ENCODE measurements around the gene NEK8. TPM values are rescaled to one million over a fixed set of nuclear protein-coding genes. Genes with fewer than 3 reads are reported as not detected.

NEK8 gene
- polyA plus RNA-seq, 1 donor from 2014 or later = 1.5 TPM

DNA sequence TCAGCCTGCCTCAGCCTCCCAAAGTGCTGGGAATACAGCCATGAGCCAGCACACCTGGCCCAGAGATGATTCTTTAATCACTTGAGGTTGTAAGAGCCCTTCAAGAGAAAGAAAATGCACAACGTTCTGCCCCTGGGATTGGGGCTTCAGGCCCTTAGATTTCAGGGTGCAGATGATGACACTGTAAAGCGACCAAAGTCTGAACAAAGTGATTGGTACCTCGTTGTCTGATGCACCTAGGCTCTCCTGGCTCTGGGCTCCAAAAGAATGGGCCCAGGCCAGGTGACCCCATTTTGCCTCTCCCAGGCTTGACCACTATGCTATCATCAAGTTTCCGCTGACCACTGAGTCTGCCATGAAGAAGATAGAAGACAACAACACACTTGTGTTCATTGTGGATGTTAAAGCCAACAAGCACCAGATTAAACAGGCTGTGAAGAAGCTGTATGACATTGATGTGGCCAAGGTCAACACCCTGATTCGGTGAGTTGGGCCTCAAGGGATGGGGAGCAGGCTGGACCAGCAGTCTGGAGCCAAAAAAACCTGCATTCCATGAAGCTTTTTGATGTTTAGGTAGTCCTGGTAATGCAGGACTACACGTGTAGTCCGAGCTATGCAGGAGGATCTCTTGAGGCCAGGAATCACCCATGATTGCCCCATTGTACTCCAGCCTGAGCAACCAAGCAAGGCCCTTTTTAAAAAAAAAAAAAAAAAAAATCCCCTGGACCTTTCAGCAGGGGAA lies 6.0 kb upstream of the NEK8 start:
- Histone ChIP-seq H3K36me3 (ENCODE audit: insufficient read depth, low read length) (no peaks in the 10 kb centered on the region), H3K9me2 (ENCODE audit: insufficient read depth, low read length) (no peaks in the 10 kb centered on the region), H4K20me1 (ENCODE audit: insufficient read depth) (no peaks in the 10 kb centered on the region), H3K79me2 (replicated peaks; ENCODE audit: insufficient read depth, low read length) (peaks cover 17% of the 10 kb centered on the region), H3K27me3 (ENCODE audit: insufficient read depth, low read depth, low read length) (peaks cover 15% of the 10 kb centered on the region), H3F3A (ENCODE audit: insufficient read depth, low read length, poor library complexity, severe bottlenecking) (no peaks in the 10 kb centered on the region), H3K27ac (ENCODE audit: low read length) (no peak overlapping the region), H3K4me2 (ENCODE audit: low read length) (no peak overlapping the region), H2AFZ (ENCODE audit: low read depth, low read length) (no peak overlapping the region), H3K9me3 (ENCODE audit: low read length) (no peaks in the 10 kb centered on the region), H3K4me3 (ENCODE audit: low read length) (no peak overlapping the region), H3K9ac (ENCODE audit: low read length) (no peak overlapping the region)
- TF ChIP-seq EZH2 (IDR thresholded peaks at IDR 0.05; ENCODE audit: borderline replicate concordance, insufficient read depth, low read length, poor library complexity, severe bottlenecking) (no peak), EP300 (conservative IDR thresholded peaks at IDR 0.05; ENCODE audit: poor library complexity, severe bottlenecking) (no peak), MXI1 (conservative IDR thresholded peaks at IDR 0.05; ENCODE audit: poor library complexity, severe bottlenecking) (no peak), TAF1 (IDR thresholded peaks at IDR 0.05; ENCODE audit: low read depth) (no peak), SMC3 (conservative IDR thresholded peaks at IDR 0.05; ENCODE audit: poor library complexity) (no peak), RAD21 (conservative IDR thresholded peaks at IDR 0.05) (no peak), POLR2AphosphoS5 (IDR thresholded peaks at IDR 0.05) (no peak)
- TF ChIP-seq, protein P1, sequence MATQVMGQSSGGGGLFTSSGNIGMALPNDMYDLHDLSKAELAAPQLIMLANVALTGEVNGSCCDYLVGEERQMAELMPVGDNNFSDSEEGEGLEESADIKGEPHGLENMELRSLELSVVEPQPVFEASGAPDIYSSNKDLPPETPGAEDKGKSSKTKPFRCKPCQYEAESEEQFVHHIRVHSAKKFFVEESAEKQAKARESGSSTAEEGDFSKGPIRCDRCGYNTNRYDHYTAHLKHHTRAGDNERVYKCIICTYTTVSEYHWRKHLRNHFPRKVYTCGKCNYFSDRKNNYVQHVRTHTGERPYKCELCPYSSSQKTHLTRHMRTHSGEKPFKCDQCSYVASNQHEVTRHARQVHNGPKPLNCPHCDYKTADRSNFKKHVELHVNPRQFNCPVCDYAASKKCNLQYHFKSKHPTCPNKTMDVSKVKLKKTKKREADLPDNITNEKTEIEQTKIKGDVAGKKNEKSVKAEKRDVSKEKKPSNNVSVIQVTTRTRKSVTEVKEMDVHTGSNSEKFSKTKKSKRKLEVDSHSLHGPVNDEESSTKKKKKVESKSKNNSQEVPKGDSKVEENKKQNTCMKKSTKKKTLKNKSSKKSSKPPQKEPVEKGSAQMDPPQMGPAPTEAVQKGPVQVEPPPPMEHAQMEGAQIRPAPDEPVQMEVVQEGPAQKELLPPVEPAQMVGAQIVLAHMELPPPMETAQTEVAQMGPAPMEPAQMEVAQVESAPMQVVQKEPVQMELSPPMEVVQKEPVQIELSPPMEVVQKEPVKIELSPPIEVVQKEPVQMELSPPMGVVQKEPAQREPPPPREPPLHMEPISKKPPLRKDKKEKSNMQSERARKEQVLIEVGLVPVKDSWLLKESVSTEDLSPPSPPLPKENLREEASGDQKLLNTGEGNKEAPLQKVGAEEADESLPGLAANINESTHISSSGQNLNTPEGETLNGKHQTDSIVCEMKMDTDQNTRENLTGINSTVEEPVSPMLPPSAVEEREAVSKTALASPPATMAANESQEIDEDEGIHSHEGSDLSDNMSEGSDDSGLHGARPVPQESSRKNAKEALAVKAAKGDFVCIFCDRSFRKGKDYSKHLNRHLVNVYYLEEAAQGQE (IDR thresholded peaks at IDR 0.05; ENCODE audit: borderline replicate concordance) = no peak
- TF ChIP-seq, protein P2, sequence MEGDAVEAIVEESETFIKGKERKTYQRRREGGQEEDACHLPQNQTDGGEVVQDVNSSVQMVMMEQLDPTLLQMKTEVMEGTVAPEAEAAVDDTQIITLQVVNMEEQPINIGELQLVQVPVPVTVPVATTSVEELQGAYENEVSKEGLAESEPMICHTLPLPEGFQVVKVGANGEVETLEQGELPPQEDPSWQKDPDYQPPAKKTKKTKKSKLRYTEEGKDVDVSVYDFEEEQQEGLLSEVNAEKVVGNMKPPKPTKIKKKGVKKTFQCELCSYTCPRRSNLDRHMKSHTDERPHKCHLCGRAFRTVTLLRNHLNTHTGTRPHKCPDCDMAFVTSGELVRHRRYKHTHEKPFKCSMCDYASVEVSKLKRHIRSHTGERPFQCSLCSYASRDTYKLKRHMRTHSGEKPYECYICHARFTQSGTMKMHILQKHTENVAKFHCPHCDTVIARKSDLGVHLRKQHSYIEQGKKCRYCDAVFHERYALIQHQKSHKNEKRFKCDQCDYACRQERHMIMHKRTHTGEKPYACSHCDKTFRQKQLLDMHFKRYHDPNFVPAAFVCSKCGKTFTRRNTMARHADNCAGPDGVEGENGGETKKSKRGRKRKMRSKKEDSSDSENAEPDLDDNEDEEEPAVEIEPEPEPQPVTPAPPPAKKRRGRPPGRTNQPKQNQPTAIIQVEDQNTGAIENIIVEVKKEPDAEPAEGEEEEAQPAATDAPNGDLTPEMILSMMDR (IDR thresholded peaks at IDR 0.05; ENCODE audit: poor library complexity, severe bottlenecking) = no peak

DNA sequence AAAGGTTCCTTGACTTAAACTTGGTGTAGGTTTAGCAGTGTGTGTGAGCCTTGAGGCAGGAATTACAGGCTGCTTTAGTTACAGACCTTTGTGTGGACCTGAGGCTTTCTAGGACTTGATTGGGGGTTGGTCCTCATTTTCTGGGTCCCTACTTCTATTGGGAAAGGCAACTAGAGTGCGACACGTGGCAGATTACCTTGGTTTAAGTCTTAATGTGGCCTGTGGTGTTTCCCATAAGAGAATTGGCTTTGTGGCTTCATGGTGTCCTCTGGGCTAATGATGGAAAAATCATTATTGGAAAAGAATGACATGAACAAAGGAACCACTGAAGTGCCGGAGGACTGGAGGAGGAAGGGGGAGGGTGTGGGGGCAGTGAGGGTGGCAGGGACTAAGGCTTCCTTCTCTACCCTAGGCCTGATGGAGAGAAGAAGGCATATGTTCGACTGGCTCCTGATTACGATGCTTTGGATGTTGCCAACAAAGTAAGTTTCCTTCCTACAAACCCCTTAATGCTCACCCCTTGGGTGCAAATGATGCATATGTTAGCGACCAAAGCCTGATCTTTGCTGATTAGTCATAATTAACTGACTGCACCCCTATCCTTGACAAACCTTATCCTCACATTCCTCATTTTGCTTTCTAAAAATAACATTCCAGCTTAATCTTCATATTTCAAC lies 5.3 kb upstream of the NEK8 start:
- Histone ChIP-seq H3F3A (ENCODE audit: insufficient read depth, low read length, poor library complexity, severe bottlenecking) (no peaks in the 10 kb centered on the region), H3K4me3 (ENCODE audit: low read length) (no peak overlapping the region), H4K20me1 (ENCODE audit: insufficient read depth) (no peaks in the 10 kb centered on the region), H3K79me2 (replicated peaks; ENCODE audit: insufficient read depth, low read length) (peaks cover 17% of the 10 kb centered on the region), H2AFZ (ENCODE audit: low read depth, low read length) (no peak overlapping the region), H3K27me3 (ENCODE audit: insufficient read depth, low read depth, low read length) (peaks cover 8% of the 10 kb centered on the region), H3K36me3 (ENCODE audit: insufficient read depth, low read length) (no peaks in the 10 kb centered on the region), H3K9me3 (ENCODE audit: low read length) (no peaks in the 10 kb centered on the region), H3K4me2 (ENCODE audit: low read length) (no peak overlapping the region), H3K27ac (ENCODE audit: low read length) (no peak overlapping the region), H3K9me2 (ENCODE audit: insufficient read depth, low read length) (no peaks in the 10 kb centered on the region), H3K9ac (ENCODE audit: low read length) (no peak overlapping the region)
- TF ChIP-seq, protein P2 (IDR thresholded peaks at IDR 0.05; ENCODE audit: poor library complexity, severe bottlenecking) = no peak
- TF ChIP-seq RAD21 (conservative IDR thresholded peaks at IDR 0.05) (no peak), MXI1 (conservative IDR thresholded peaks at IDR 0.05; ENCODE audit: poor library complexity, severe bottlenecking) (no peak), TAF1 (IDR thresholded peaks at IDR 0.05; ENCODE audit: low read depth) (no peak), POLR2AphosphoS5 (IDR thresholded peaks at IDR 0.05) (no peak), EZH2 (IDR thresholded peaks at IDR 0.05; ENCODE audit: borderline replicate concordance, insufficient read depth, low read length, poor library complexity, severe bottlenecking) (no peak), SMC3 (conservative IDR thresholded peaks at IDR 0.05; ENCODE audit: poor library complexity) (no peak), EP300 (conservative IDR thresholded peaks at IDR 0.05; ENCODE audit: poor library complexity, severe bottlenecking) (no peak)
- TF ChIP-seq, protein P1 (IDR thresholded peaks at IDR 0.05; ENCODE audit: borderline replicate concordance) = no peak
